SK-N-MC (cell line): ENCODE results near the gene HOXD9.

Experiments used
- EZH2 ChIP-seq: fragments of 200-600 bp; sonication (generic); IDR thresholded peaks from one replicate; pipeline ENCODE4 v1.6.1; 2017; ENCODE audit warnings: antibody characterized with exemption
- POLR2AphosphoS5 ChIP-seq: IDR thresholded peaks from 2 replicates; pipeline ENCODE4 v1.6.1; 2012; ENCODE audit warnings: mild to moderate bottlenecking, low read depth, low read length, borderline replicate concordance

DNA sequence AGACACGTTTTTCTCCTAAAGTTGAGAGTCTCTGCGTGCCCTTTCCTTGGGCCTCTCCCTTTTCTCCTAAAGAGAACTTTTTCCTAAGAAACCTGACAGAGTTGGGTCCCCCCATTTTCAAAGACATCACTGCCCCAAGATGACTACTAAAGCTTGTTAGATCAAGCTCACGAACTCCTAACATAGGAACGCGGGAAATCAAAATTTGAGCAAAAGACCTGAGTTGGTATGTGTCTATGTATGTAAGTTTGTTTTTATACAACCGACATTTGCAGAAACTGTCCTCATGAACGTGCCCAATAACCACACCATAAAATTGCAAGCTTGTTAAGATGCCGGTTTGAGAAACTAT lies 28.6 kb upstream of the HOXD9 start:
- no peak for TF ChIP-seq EZH2
- no peak for TF ChIP-seq POLR2AphosphoS5
